H9 (cell line): ENCODE data around the gene NDUFB10. TPM values are rescaled to one million over a fixed set of nuclear protein-coding genes. Genes with fewer than 3 reads are reported as not detected.

Source experiments
- DNase-seq: peaks from one replicate; pipeline ENCODE4 v3.0.0-alpha.2; 2017
- H2AFZ ChIP-seq: one replicate; pipeline ENCODE4 v1.6.1; 2013; ENCODE audit warnings: mild to moderate bottlenecking, low read length, control low read depth, moderate library complexity
- H2AK5ac ChIP-seq: 2 replicates; pipeline ENCODE4 v1.6.1; 2013; ENCODE audit warnings: low read length, control low read depth, mixed read lengths; ENCODE audit not compliant: insufficient read length
- H2BK120ac ChIP-seq: one replicate; pipeline ENCODE4 v1.6.1; 2013; ENCODE audit warnings: low read depth, mild to moderate bottlenecking, low read length, control low read depth, inconsistent platforms; ENCODE audit not compliant: poor library complexity, severe bottlenecking
- H2BK12ac ChIP-seq: 2 replicates; pipeline ENCODE4 v1.6.1; 2013; ENCODE audit warnings: low read length, control low read depth, mixed read lengths, low read depth; ENCODE audit not compliant: insufficient read length
- H2BK15ac ChIP-seq: 2 replicates; pipeline ENCODE4 v1.6.1; 2013; ENCODE audit warnings: low read depth, low read length, control low read depth
- H2BK20ac ChIP-seq: one replicate; pipeline ENCODE4 v1.6.1; 2013; ENCODE audit warnings: low read depth, mild to moderate bottlenecking, low read length, control low read depth, inconsistent platforms; ENCODE audit not compliant: poor library complexity, severe bottlenecking
- H2BK5ac ChIP-seq: 2 replicates; pipeline ENCODE4 v1.6.1; 2013; ENCODE audit warnings: low read length, control low read depth, mixed read lengths; ENCODE audit not compliant: insufficient read length
- H3K14ac ChIP-seq: 2 replicates; pipeline ENCODE4 v1.6.1; 2013; ENCODE audit warnings: low read length, control low read depth; ENCODE audit not compliant: insufficient read depth
- H3K18ac ChIP-seq: 2 replicates; pipeline ENCODE4 v1.6.1; 2013; ENCODE audit warnings: low read depth, mild to moderate bottlenecking, mixed read lengths, low read length, control low read depth; ENCODE audit not compliant: insufficient read length
- H3K23ac ChIP-seq: 2 replicates; pipeline ENCODE4 v1.6.1; 2013; ENCODE audit warnings: low read length, control low read depth, mixed read lengths, low read depth; ENCODE audit not compliant: insufficient read length
- H3K23me2 ChIP-seq: 2 replicates; pipeline ENCODE4 v1.6.1; 2013; ENCODE audit warnings: low read depth, mild to moderate bottlenecking, mixed read lengths, low read length, control low read depth; ENCODE audit not compliant: insufficient read length, poor library complexity, severe bottlenecking
- H3K27ac ChIP-seq: 2 replicates; pipeline ENCODE4 v1.5.1; 2013; ENCODE audit warnings: low read length, control low read depth, mixed read lengths, low read depth; ENCODE audit not compliant: insufficient read length
- H3K27me3 ChIP-seq: 2 replicates; pipeline ENCODE4 v1.6.1; 2013; ENCODE audit warnings: low read length, control low read depth, inconsistent platforms; ENCODE audit not compliant: insufficient read depth
- H3K4ac ChIP-seq: 2 replicates; pipeline ENCODE4 v1.6.1; 2013; ENCODE audit warnings: low read depth, mild to moderate bottlenecking, control low read depth, inconsistent platforms, low read length, moderate library complexity
- H3K4me1 ChIP-seq: 2 replicates; pipeline ENCODE4 v1.6.1; 2013; ENCODE audit warnings: low read length, control low read depth, inconsistent platforms; ENCODE audit not compliant: insufficient read depth
- H3K4me2 ChIP-seq: 2 replicates; pipeline ENCODE4 v1.6.1; 2013; ENCODE audit warnings: low read length, control low read depth, mixed read lengths; ENCODE audit not compliant: insufficient read length, insufficient read depth
- H3K56ac ChIP-seq: 2 replicates; pipeline ENCODE4 v1.6.1; 2013; ENCODE audit warnings: low read depth, mild to moderate bottlenecking, mixed read lengths, low read length, control low read depth; ENCODE audit not compliant: insufficient read length
- H3K79me1 ChIP-seq: 2 replicates; pipeline ENCODE4 v1.6.1; 2013; ENCODE audit warnings: low read depth, mild to moderate bottlenecking, moderate library complexity, low read length, control low read depth, inconsistent platforms; ENCODE audit not compliant: insufficient read depth, poor library complexity, severe bottlenecking
- H3K79me2 ChIP-seq: 2 replicates; pipeline ENCODE4 v1.6.1; 2013; ENCODE audit warnings: low read length, control low read depth, inconsistent platforms; ENCODE audit not compliant: insufficient read depth
- H3K9ac ChIP-seq: 2 replicates; pipeline ENCODE4 v1.6.1; 2013; ENCODE audit warnings: low read length, control low read depth, mixed read lengths; ENCODE audit not compliant: insufficient read length; ENCODE audit errors: extremely low read depth
- H3K9me3 ChIP-seq: one replicate; pipeline ENCODE4 v1.6.1; 2013; ENCODE audit warnings: low read depth, low read length, inconsistent platforms; ENCODE audit not compliant: control insufficient read depth
- H3T11ph ChIP-seq: one replicate; pipeline ENCODE4 v1.6.1; 2013; ENCODE audit warnings: mild to moderate bottlenecking, low read length, control low read depth, inconsistent platforms
- H4K20me1 ChIP-seq: one replicate; pipeline ENCODE4 v1.6.1; 2013; ENCODE audit not compliant: control insufficient read depth, insufficient read length, insufficient read depth
- H4K5ac ChIP-seq: 2 replicates; pipeline ENCODE4 v1.6.1; 2013; ENCODE audit warnings: low read depth, mild to moderate bottlenecking, mixed read lengths, low read length, control low read depth; ENCODE audit not compliant: insufficient read length
- H4K8ac ChIP-seq: replicated peaks from 2 replicates; pipeline ENCODE4 v1.6.1; 2013; ENCODE audit warnings: low read length, control low read depth, mixed read lengths, low read depth; ENCODE audit not compliant: insufficient read length
- H4K91ac ChIP-seq: 2 replicates; pipeline ENCODE4 v1.6.1; 2013; ENCODE audit warnings: low read depth, mild to moderate bottlenecking, moderate library complexity, mixed read lengths, low read length, control low read depth; ENCODE audit not compliant: insufficient read length
- H3K27ac Mint-ChIP-seq, 3 experiments: 2 replicates in 2 of 3; 3 replicates in 1 of 3; pipeline ENCODE4 v1.8.0; 2020 to 2021; ENCODE audit warnings: mixed read lengths in 3 of 3, mild to moderate bottlenecking in 1 of 3, moderate library complexity in 1 of 3
- H3K27me3 Mint-ChIP-seq: 2 replicates; pipeline ENCODE4 v1.8.0; 2021; ENCODE audit warnings: low read depth, mild to moderate bottlenecking, moderate library complexity, mixed read lengths
- H3K36me3 Mint-ChIP-seq, 3 experiments: 2 replicates in 2 of 3; 3 replicates in 1 of 3; pipeline ENCODE4 v1.8.0; 2020 to 2021; ENCODE audit warnings: low read depth in 3 of 3, mixed read lengths in 3 of 3; ENCODE audit not compliant: insufficient read depth in 1 of 3
- H3K4me1 Mint-ChIP-seq, 2 experiments: 2 replicates each; pipeline ENCODE4 v1.8.0; 2020; ENCODE audit warnings: mixed read lengths in 2 of 2
- H3K4me3 Mint-ChIP-seq, 2 experiments: 2 replicates in 1 of 2; 3 replicates in 1 of 2; pipeline ENCODE4 v1.8.0; 2020 to 2021; ENCODE audit warnings: mild to moderate bottlenecking in 2 of 2, mixed read lengths in 2 of 2, moderate library complexity in 1 of 2
- H3K9me3 Mint-ChIP-seq, 2 experiments: 2 replicates in 1 of 2; 3 replicates in 1 of 2; pipeline ENCODE4 v1.8.0; 2020; ENCODE audit warnings: mild to moderate bottlenecking in 2 of 2, mixed read lengths in 2 of 2, moderate library complexity in 1 of 2
- CTCF ChIP-seq: fragments of 200-600 bp; sonication (generic); conservative IDR thresholded peaks from 3 replicates; pipeline ENCODE4 v1.8.0; 2021; ENCODE audit warnings: antibody characterized with exemption, mild to moderate bottlenecking
- WGBS: extraction: QIAGEN DNeasy Blood & Tissue Kit; methylation state at CpG from one replicate; pipeline ENCODE4 v1.1.7; 2013; ENCODE audit warnings: missing lambda C conversion rate, low lambda C conversion rate, mixed read lengths; ENCODE audit not compliant: insufficient read length; ENCODE audit errors: extremely low coverage; 5-methylcytosine and 5-hydroxymethylcytosine counted together
- total RNA-seq: library from RNA; stranded (reverse); gene quantifications from 2 replicates; pipeline ENCODE4 v1.2.1, GENCODE V29; 2021

Gene NDUFB10
- total RNA-seq, 1 experiment from 2014 or later, result 191 TPM

GRCh38 chr16:2003231-2003826, 44.0 kb downstream of the NDUFB10 start:
- no peak for DNase-seq
- no peak overlapping the region for H2AFZ ChIP-seq
- no peak overlapping the region for H2AK5ac ChIP-seq
- TF ChIP-seq CTCF, result no peak
- no CpG with 5 or more reads among the region's 8 CpGs for WGBS
- H3K79me2 ChIP-seq, result peaks cover 20% of the 10 kb centered on the region; the same call in 1 of the 2 replicates
- H2BK20ac ChIP-seq, result no peak overlapping the region
- no peak overlapping the region for H2BK120ac ChIP-seq
- no peaks in the 10 kb centered on the region for H3K27me3 ChIP-seq
- H3K27ac ChIP-seq, result no peak overlapping the region
- H3K9me3 ChIP-seq, result no peaks in the 10 kb centered on the region
- H2BK12ac ChIP-seq, result no peak overlapping the region
- H3K56ac ChIP-seq, result no peak overlapping the region
- Mint-ChIP-seq H3K27me3 (no peaks in the 10 kb centered on the region), H3K27ac (no peak overlapping the region), H3K36me3 (peaks cover 16 to 43% (median 41%) of the 10 kb centered on the region in 3 experiments), H3K9me3 (no peaks in the 10 kb centered on the region; a peak in 1 of 5 replicates), H3K4me1 (peaks cover 13 to 25% of the 10 kb centered on the region in 2 experiments), H3K4me3 (no peak overlapping the region)
- no peak overlapping the region for H2BK15ac ChIP-seq
- H4K8ac ChIP-seq, result no peak overlapping the region
- peaks cover 2% of the 10 kb centered on the region; the same call in 1 of the 2 replicates for H3K4me1 ChIP-seq
- H3K23me2 ChIP-seq, result no peaks in the 10 kb centered on the region
- no peak overlapping the region for H3K4ac ChIP-seq
- no peaks in the 10 kb centered on the region for H4K20me1 ChIP-seq
- no peak overlapping the region for H4K91ac ChIP-seq
- H2BK5ac ChIP-seq, result no peak overlapping the region
- no peak overlapping the region for H4K5ac ChIP-seq
- no peak overlapping the region for H3K4me2 ChIP-seq
- no peak overlapping the region for H3K23ac ChIP-seq
- no peak overlapping the region for H3K18ac ChIP-seq
- no peak overlapping the region for H3T11ph ChIP-seq
- H3K79me1 ChIP-seq, result peaks cover 24% of the 10 kb centered on the region
- H3K14ac ChIP-seq, result no peak overlapping the region
- H3K9ac ChIP-seq, result no peak overlapping the region
